K562 (cell line): ENCODE results near the gene ATP10B. TPM values are rescaled to one million over a fixed set of nuclear protein-coding genes. Genes with fewer than 3 reads are reported as not detected.

Source experiments
- AFF1 ChIP-seq, 2 experiments: fragments of 450-650 bp; IDR thresholded peaks; 2 replicates each; pipeline ENCODE4 v1.6.1; 2018; ENCODE audit warnings: mild to moderate bottlenecking in 2 of 2, low read depth in 1 of 2; ENCODE audit not compliant: partially characterized antibody in 2 of 2
- DDX20 ChIP-seq: fragments of 450-650 bp; IDR thresholded peaks from 2 replicates; pipeline ENCODE4 v1.6.1; 2016; ENCODE audit warnings: missing genetic modification characterization, low read depth, mild to moderate bottlenecking, missing compliant biosample characterization, moderate library complexity
- E2F1 ChIP-seq: sonication (generic); formaldehyde crosslinking; IDR thresholded peaks from 2 replicates; pipeline ENCODE4 v1.8.1; 2023; ENCODE audit warnings: mild to moderate bottlenecking, missing genetic modification reagents, moderate library complexity
- MTA1 ChIP-seq: fragments of 450-650 bp; IDR thresholded peaks from 2 replicates; pipeline ENCODE4 v1.6.1; 2017; ENCODE audit warnings: borderline replicate concordance
- NFATC3 ChIP-seq: fragments of 450-650 bp; IDR thresholded peaks from 2 replicates; pipeline ENCODE4 v1.6.1; 2017; ENCODE audit warnings: mild to moderate bottlenecking
- PTRF ChIP-seq: fragments of 450-650 bp; IDR thresholded peaks from 2 replicates; pipeline ENCODE4 v1.6.1; 2016; ENCODE audit warnings: mild to moderate bottlenecking, missing genetic modification characterization, missing compliant biosample characterization
- SMARCA4 ChIP-seq: fragments of 450-650 bp; IDR thresholded peaks from 2 replicates; pipeline ENCODE4 v1.6.1; 2016
- THRA ChIP-seq: fragments of 450-650 bp; IDR thresholded peaks from 2 replicates; pipeline ENCODE4 v1.6.1; 2017; ENCODE audit warnings: mild to moderate bottlenecking, moderate library complexity
- THRAP3 ChIP-seq: fragments of 450-650 bp; IDR thresholded peaks from 2 replicates; pipeline ENCODE4 v1.6.1; 2016; ENCODE audit warnings: mild to moderate bottlenecking, inconsistent platforms, borderline replicate concordance
- ZNF280B ChIP-seq: fragments of 250-450 bp; sonication (Bioruptor Pico); IDR thresholded peaks from 2 replicates; pipeline ENCODE4 v1.5.1; 2021; ENCODE audit warnings: mild to moderate bottlenecking
- ZNF75A ChIP-seq: fragments of 450-650 bp; formaldehyde crosslinking; IDR thresholded peaks from 2 replicates; pipeline ENCODE4 v1.4.0; 2020; ENCODE audit warnings: mild to moderate bottlenecking
- polyA plus RNA-seq, 8 experiments: library from polyadenylated mRNA; depleted of rRNA in 4 of 8; stranded (reverse) in 5 of 8; unstranded in 3 of 8; fragments of >200 nt; fragmentation: Nextera tagmentation in 2 of 8; fragmentation: Illumina TruSeq in 1 of 8; extraction: Ambion mirVana in 2 of 8; extraction: Trizol in 1 of 8; gene quantifications; 2 replicates each; pipeline versions ENCODE4 v1.2.1 to v1.2.3, GENCODE V29; 2011 to 2014; ENCODE audit warnings: inconsistent platforms in 1 of 8, missing spikeins in 1 of 8
- total RNA-seq, 7 experiments: library from RNA; depleted of rRNA in 6 of 7; stranded (reverse); fragments of >200 nt in 6 of 7; fragmentation: Illumina TruSeq in 2 of 7; extraction: Trizol in 2 of 7; gene quantifications; 2 replicates each; pipeline versions ENCODE4 v1.2.1 to v1.2.3, GENCODE V29; 2011 to 2021; ENCODE audit warnings: low replicate concordance in 1 of 7

Gene ATP10B
- total and polyA plus RNA-seq, 9 of the 15 experiments (the other 6 are each of a cell fraction or from before 2014, with no cell fraction given) = 0.04 TPM; not detected in 8

- TF ChIP-seq AFF1 (IDR thresholded peaks at IDR 0.05; ENCODE audit: low read depth in 1 of 2, partially characterized antibody in 2 of 2) (no peak), THRA (no peak), DDX20 (tag) (no peak), PTRF (tag) (no peak), ZNF280B (CRISPR knock-in tag) (no peak), ZNF75A (CRISPR knock-in tag) (no peak), NFATC3 (no peak), SMARCA4 (no peak), MTA1 (no peak), E2F1 (CRISPR knock-in tag) (no peak), THRAP3 (no peak)
These were observed 157.1 kb downstream of the ATP10B start (continued) for GRCh38 chr5:160694896-160695295.
